PFSK-1 (cell line): ENCODE measurements around the gene SMIM9.

Source experiments
- POLR2AphosphoS5 ChIP-seq: IDR thresholded peaks from 2 replicates; pipeline ENCODE4 v1.6.1; 2012; ENCODE audit warnings: low read depth, mild to moderate bottlenecking, control low read depth, low read length, moderate library complexity
- SIN3A ChIP-seq: IDR thresholded peaks from 2 replicates; pipeline ENCODE4 v1.6.1; 2012; ENCODE audit warnings: mild to moderate bottlenecking, low read length, moderate library complexity, borderline replicate concordance; ENCODE audit not compliant: insufficient read depth
- TAF1 ChIP-seq: IDR thresholded peaks from 2 replicates; pipeline ENCODE4 v1.6.1; 2012; ENCODE audit warnings: low read length, control low read depth, borderline replicate concordance; ENCODE audit not compliant: insufficient read depth

DNA sequence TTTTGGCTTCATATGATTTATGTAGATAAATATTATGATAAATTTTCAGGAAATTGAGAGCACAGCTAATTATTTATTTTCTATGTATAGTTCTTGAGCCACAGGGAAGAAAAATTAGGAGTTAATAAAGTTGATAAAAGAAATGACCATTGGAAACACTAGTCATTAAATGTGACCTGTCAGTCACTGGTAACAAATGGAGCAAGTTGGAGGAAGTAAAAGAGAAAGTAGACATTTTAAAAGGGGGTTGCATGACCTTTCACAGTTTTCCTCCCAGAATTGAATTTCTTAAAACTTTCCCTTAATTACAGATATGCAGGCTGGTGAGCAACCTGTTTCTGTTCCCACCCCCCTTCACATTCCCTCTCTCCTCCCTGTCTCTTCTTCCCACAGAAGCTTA lies 5.3 kb downstream of the SMIM9 start:
- TF ChIP-seq POLR2AphosphoS5 (no peak), TAF1 (no peak), SIN3A (no peak)
